Esophagus squamous epithelium (tissue), 5 donors: ENCODE data around the gene SLC9A9. TPM values are rescaled to one million over a fixed set of nuclear protein-coding genes. Genes with fewer than 3 reads are reported as not detected.

ENCODE experiments used
- DNase-seq: peaks from one replicate; lab custom pipeline; 2025; lab: John Stamatoyannopoulos, UW
- H3K27ac ChIP-seq, 4 donors: fragments of 200-600 bp; sonication (generic); one replicate each; pipeline ENCODE4 v1.5.1; 2016 to 2019; ENCODE audit warnings: mild to moderate bottlenecking in 1 of 4
- H3K27me3 ChIP-seq, 4 donors: fragments of 200-600 bp; sonication (generic); 1 replicate in 3 of 4; 2 replicates in 1 of 4; pipeline versions ENCODE4 v1.5.1 to v1.6.0; 2017 to 2021; ENCODE audit warnings: antibody characterized with exemption in 1 of 4
- H3K36me3 ChIP-seq, 3 donors: fragments of 200-600 bp; sonication (generic); one replicate each; pipeline ENCODE4 v1.5.1; 2016 to 2019
- H3K4me1 ChIP-seq, 3 donors: fragments of 200-600 bp; sonication (generic); one replicate each; pipeline ENCODE4 v1.5.1; 2017 to 2019
- H3K4me3 ChIP-seq, 4 donors: fragments of 200-600 bp; sonication (generic); 1 replicate in 3 of 4; 2 replicates in 1 of 4; pipeline ENCODE4 v1.5.1; 2016 to 2019; ENCODE audit warnings: mild to moderate bottlenecking in 2 of 4, moderate library complexity in 1 of 4
- H3K9me3 ChIP-seq, 3 donors: fragments of 200-600 bp; sonication (generic); one replicate each; pipeline ENCODE4 v1.5.1; 2016 to 2019
- CTCF ChIP-seq, 6 experiments: fragments of 450-650 bp in 4 of 6; fragments of 200-600 bp in 2 of 6; sonication (generic) in 2 of 6; IDR thresholded peaks; one replicate each; pipeline ENCODE4 v1.5.1; 2016 to 2019; ENCODE audit warnings: antibody characterized with exemption in 6 of 6, mild to moderate bottlenecking in 4 of 6, moderate library complexity in 4 of 6
- POLR2A ChIP-seq, 4 donors: fragments of 450-650 bp; IDR thresholded peaks; one replicate each; pipeline ENCODE4 v1.6.1; 2017; ENCODE audit warnings: antibody characterized with exemption in 4 of 4, mild to moderate bottlenecking in 4 of 4, moderate library complexity in 3 of 4
- WGBS, 2 donors: methylation state at CpG; one replicate each; pipeline ENCODE4 v1.1.5; 2018; 5-methylcytosine and 5-hydroxymethylcytosine counted together
- intact Hi-C: fragments of 100-400 bp; cut with DNase I; formaldehyde crosslinking; loops from one replicate; pipeline ENCODE4 v1.15.0; 2022
- total RNA-seq, 4 donors: library from RNA; depleted of rRNA; stranded (reverse); fragments of >200 nt; gene quantifications; one replicate each; pipeline ENCODE4 v1.1.0, GENCODE V29; 2016
- donor health status: DM: yes; HTN: yes; CAD: no.

SLC9A9 gene
- total RNA-seq, 4 donors from 2014 or later = 11.2 to 22.3 (median 18.9) TPM

GRCh38 chr3:143267989-143268388 lies 580.3 kb downstream of the SLC9A9 start:
- peaks cover 0 to 10% (median 4%) of the 10 kb centered on the region in 3 donors for H3K4me1 ChIP-seq
- DNase-seq = no peak
- H3K27ac ChIP-seq = no peak overlapping the region
- peaks cover 0 to 22% (median 0%) of the 10 kb centered on the region in 3 donors for H3K36me3 ChIP-seq
- 100% methylated on average over 1 of the region's 1 CpG; no CpG with 5 or more reads in 1 of the 2 donors for WGBS, 2 donors
- TF ChIP-seq CTCF (IDR thresholded peaks at IDR 0.05) (no peak), POLR2A (IDR thresholded peaks at IDR 0.05) (no peak)
- H3K27me3 ChIP-seq = no peaks in the 10 kb centered on the region
- no peaks in the 10 kb centered on the region for H3K9me3 ChIP-seq
- no peak overlapping the region for H3K4me3 ChIP-seq
- intact Hi-C loops = no loop called here

- Histone ChIP-seq H3K27me3 (no peaks in the 10 kb centered on the region), H3K36me3 (peaks cover 0 to 22% (median 0%) of the 10 kb centered on the region in 3 donors), H3K27ac (no peak overlapping the region), H3K9me3 (no peaks in the 10 kb centered on the region), H3K4me3 (no peak overlapping the region), H3K4me1 (peaks cover 0 to 10% (median 4%) of the 10 kb centered on the region in 3 donors)
- intact Hi-C loops = no loop called here
- no peak for TF ChIP-seq POLR2A (IDR thresholded peaks at IDR 0.05)
- no peak for DNase-seq
Measured at GRCh38 chr3:143266927-143267326, 581.3 kb downstream of the SLC9A9 start.

- no peak overlapping the region for H3K4me3 ChIP-seq
- no peaks in the 10 kb centered on the region for H3K27me3 ChIP-seq
- TF ChIP-seq CTCF (IDR thresholded peaks at IDR 0.05) = no peak
- no peak for TF ChIP-seq POLR2A (IDR thresholded peaks at IDR 0.05)
- H3K4me1 ChIP-seq = peaks cover 0 to 10% (median 4%) of the 10 kb centered on the region in 3 donors
- DNase-seq = no peak
- H3K36me3 ChIP-seq = peaks cover 0 to 22% (median 0%) of the 10 kb centered on the region in 3 donors
- 45 to 95% methylated on average over 2 of the region's 2 CpGs for WGBS, 2 donors
- intact Hi-C loops = no loop called here
- H3K9me3 ChIP-seq = no peaks in the 10 kb centered on the region
- H3K27ac ChIP-seq = no peak overlapping the region
Measured at GRCh38 chr3:143266511-143266910, 581.8 kb downstream of the SLC9A9 start.

GRCh38 chr3:143265501-143266070 lies 582.7 kb downstream of the SLC9A9 start:
- DNase-seq = no peak
- no peak for TF ChIP-seq POLR2A (IDR thresholded peaks at IDR 0.05)
- no peak for TF ChIP-seq CTCF (IDR thresholded peaks at IDR 0.05)
- no peaks in the 10 kb centered on the region for H3K27me3 ChIP-seq
- WGBS, 2 donors = 35 to 49% methylated on average over 6 to 7 of the region's 7 CpGs
- H3K4me1 ChIP-seq = peaks cover 0 to 10% (median 4%) of the 10 kb centered on the region in 3 donors
- H3K4me3 ChIP-seq = no peak overlapping the region
- no peak overlapping the region for H3K27ac ChIP-seq
- no peaks in the 10 kb centered on the region for H3K9me3 ChIP-seq
- H3K36me3 ChIP-seq = peaks cover 0 to 22% (median 0%) of the 10 kb centered on the region in 3 donors
- intact Hi-C loops = no loop called here

GRCh38 chr3:143263852-143264513 lies 584.3 kb downstream of the SLC9A9 start:
- no peak for DNase-seq
- Histone ChIP-seq H3K36me3 (peaks cover 0 to 22% (median 0%) of the 10 kb centered on the region in 3 donors), H3K27ac (no peak overlapping the region), H3K4me3 (no peak overlapping the region), H3K4me1 (peaks cover 0 to 10% (median 4%) of the 10 kb centered on the region in 3 donors), H3K9me3 (no peaks in the 10 kb centered on the region), H3K27me3 (no peaks in the 10 kb centered on the region)
- intact Hi-C loops = no loop called here
- 55 to 70% methylated on average over 5 of the region's 5 CpGs for WGBS, 2 donors
- TF ChIP-seq POLR2A (IDR thresholded peaks at IDR 0.05) = no peak
- no peak for TF ChIP-seq CTCF (IDR thresholded peaks at IDR 0.05)
